ENCODE data around the gene IGFBPL1. TPM values are rescaled to one million over a fixed set of nuclear protein-coding genes. Genes with fewer than 3 reads are reported as not detected.

The IGFBPL1 gene
- total RNA-seq, 1 experiment from 2014 or later: 37.9 TPM

- Histone ChIP-seq H3K9ac (ENCODE audit: extremely low read depth, insufficient read length, low read length) (no peak overlapping the region), H2BK20ac (ENCODE audit: low read depth, low read length, poor library complexity, severe bottlenecking) (no peak overlapping the region), H4K20me1 (ENCODE audit: control insufficient read depth, insufficient read depth, insufficient read length) (no peaks in the 10 kb centered on the region), H3K27ac (ENCODE audit: insufficient read length, low read depth, low read length) (no peak overlapping the region), H2AK5ac (ENCODE audit: insufficient read length, low read length) (no peak overlapping the region), H4K8ac (replicated peaks; ENCODE audit: insufficient read length, low read depth, low read length) (no peak overlapping the region), H2BK12ac (ENCODE audit: insufficient read length, low read depth, low read length) (no peak overlapping the region), H3K18ac (ENCODE audit: insufficient read length, low read depth, low read length) (no peak overlapping the region), H2BK120ac (ENCODE audit: low read depth, low read length, poor library complexity, severe bottlenecking) (no peak overlapping the region), H3K9me3 (ENCODE audit: control insufficient read depth, low read depth, low read length) (no peaks in the 10 kb centered on the region), H3K23ac (ENCODE audit: insufficient read length, low read depth, low read length) (no peak overlapping the region), H3K4ac (ENCODE audit: low read depth, low read length) (no peak overlapping the region), H2BK15ac (ENCODE audit: low read depth, low read length) (no peak overlapping the region), H3K79me1 (ENCODE audit: insufficient read depth, low read depth, low read length, poor library complexity, severe bottlenecking) (no peaks in the 10 kb centered on the region), H2AFZ (ENCODE audit: low read length) (no peak overlapping the region), H3K4me1 (ENCODE audit: insufficient read depth, low read length) (peaks cover 3% of the 10 kb centered on the region; the same call in 1 of the 2 replicates), H3K14ac (ENCODE audit: insufficient read depth, low read length) (no peak overlapping the region), H4K91ac (ENCODE audit: insufficient read length, low read depth, low read length) (no peak overlapping the region), H3K4me2 (ENCODE audit: insufficient read depth, insufficient read length, low read length) (no peak overlapping the region), H3K27me3 (ENCODE audit: insufficient read depth, low read length) (peaks cover 2% of the 10 kb centered on the region; the same call in 1 of the 2 replicates), H2BK5ac (ENCODE audit: insufficient read length, low read length) (no peak overlapping the region), H3K23me2 (ENCODE audit: insufficient read length, low read depth, low read length, poor library complexity, severe bottlenecking) (peaks cover 10% of the 10 kb centered on the region), H3K79me2 (ENCODE audit: insufficient read depth, low read length) (peaks cover 13% of the 10 kb centered on the region; the same call in 1 of the 2 replicates), H3T11ph (ENCODE audit: low read length) (no peak overlapping the region), H3K56ac (ENCODE audit: insufficient read length, low read depth, low read length) (no peak overlapping the region), H4K5ac (ENCODE audit: insufficient read length, low read depth, low read length) (no peak overlapping the region)
- no peak for DNase-seq
- peaks cover 13 to 16% (median 14%) of the 10 kb centered on the region in 3 experiments; a peak in 6 of 7 replicates for H3K36me3 Mint-ChIP-seq (ENCODE audit: insufficient read depth in 1 of 3, low read depth in 3 of 3)
- no peaks in the 10 kb centered on the region; a peak in 2 of 5 replicates for H3K9me3 Mint-ChIP-seq
- no peak overlapping the region for H3K4me3 Mint-ChIP-seq
- peaks cover 26 to 28% of the 10 kb centered on the region in 2 experiments for H3K4me1 Mint-ChIP-seq
- TF ChIP-seq CTCF (conservative IDR thresholded peaks at IDR 0.05): no peak
- WGBS (ENCODE audit: extremely low coverage, insufficient read length, low lambda C conversion rate): no CpG with 5 or more reads among the region's 5 CpGs
- no peak overlapping the region for H3K27ac Mint-ChIP-seq
- peaks cover 41% of the 10 kb centered on the region for H3K27me3 Mint-ChIP-seq (ENCODE audit: low read depth)
These were observed 33.4 kb downstream of the IGFBPL1 start for GRCh38 chr9:38390851-38391250.
